MM.1S (cell line): ENCODE results near the gene DMAC2.

Experiments used
- DNase-seq: peaks from one replicate; pipeline ENCODE4 v3.0.0-alpha.2; 2015
- H2AFZ ChIP-seq: fragments of 300-600 bp; sonication (generic); 2 replicates; pipeline ENCODE4 v1.6.0; 2016; ENCODE audit warnings: antibody characterized with exemption, low read length
- H3F3A ChIP-seq: fragments of 300-600 bp; sonication (generic); 2 replicates; pipeline ENCODE4 v1.6.1; 2016; ENCODE audit warnings: mild to moderate bottlenecking, antibody characterized with exemption, low read length, moderate library complexity, mixed read lengths; ENCODE audit not compliant: insufficient read depth
- H3K27ac ChIP-seq: fragments of 300-600 bp; sonication (generic); 2 replicates; pipeline ENCODE4 v1.5.1; 2016; ENCODE audit warnings: mild to moderate bottlenecking, low read length
- H3K27me3 ChIP-seq: fragments of 300-600 bp; sonication (generic); replicated peaks from 2 replicates; pipeline ENCODE4 v1.6.0; 2016; ENCODE audit warnings: low read length; ENCODE audit not compliant: insufficient read depth
- H3K36me3 ChIP-seq: fragments of 300-600 bp; sonication (generic); replicated peaks from 2 replicates; pipeline ENCODE4 v1.6.1; 2016; ENCODE audit warnings: mild to moderate bottlenecking, low read length, mixed read lengths; ENCODE audit not compliant: insufficient read depth
- H3K4me1 ChIP-seq: fragments of 300-600 bp; sonication (generic); 2 replicates; pipeline ENCODE4 v1.6.1; 2016; ENCODE audit warnings: low read length, mixed read lengths
- H3K4me2 ChIP-seq: fragments of 300-600 bp; sonication (generic); 2 replicates; pipeline ENCODE4 v1.6.0; 2016; ENCODE audit warnings: low read depth, low read length
- H3K4me3 ChIP-seq: fragments of 300-600 bp; sonication (generic); 2 replicates; pipeline ENCODE4 v1.5.1; 2016; ENCODE audit warnings: low read length, mixed read lengths
- H3K79me2 ChIP-seq: fragments of 300-600 bp; sonication (generic); 2 replicates; pipeline ENCODE4 v1.6.1; 2016; ENCODE audit warnings: mixed run types, low read length, mixed read lengths
- H3K9ac ChIP-seq: fragments of 300-600 bp; sonication (generic); 2 replicates; pipeline ENCODE4 v1.6.1; 2016; ENCODE audit warnings: low read length, mixed read lengths
- H3K9me2 ChIP-seq: fragments of 300-600 bp; sonication (generic); replicated peaks from 2 replicates; pipeline ENCODE4 v1.6.1; 2016; ENCODE audit warnings: mild to moderate bottlenecking, low read length, mixed read lengths; ENCODE audit not compliant: insufficient read depth
- H3K9me3 ChIP-seq: fragments of 300-600 bp; sonication (generic); replicated peaks from 2 replicates; pipeline ENCODE4 v1.6.1; 2016; ENCODE audit warnings: mild to moderate bottlenecking, low read length, mixed read lengths; ENCODE audit not compliant: insufficient read depth
- H4K20me1 ChIP-seq: fragments of 300-600 bp; sonication (generic); 2 replicates; pipeline ENCODE4 v1.6.1; 2016; ENCODE audit warnings: mild to moderate bottlenecking, low read length, moderate library complexity, mixed read lengths; ENCODE audit not compliant: insufficient read depth
- EZH2 ChIP-seq: fragments of 300-600 bp; sonication (generic); optimal IDR thresholded peaks from 2 replicates; pipeline ENCODE3; 2017; ENCODE audit warnings: low read depth, mild to moderate bottlenecking, antibody characterized with exemption, low read length, mixed read lengths
- EZH2phosphoT487 ChIP-seq: fragments of 300-600 bp; sonication (generic); IDR thresholded peaks from 2 replicates; pipeline ENCODE4 v1.6.1; 2018; ENCODE audit warnings: antibody characterized with exemption, low read length
- TF ChIP-seq, protein P1 (sequence below): fragments of 300-600 bp; sonication (generic); IDR thresholded peaks from 2 replicates; pipeline ENCODE4 v1.5.1; 2016; ENCODE audit warnings: antibody characterized with exemption, low read length, mixed read lengths

Gene DMAC2

DNA sequence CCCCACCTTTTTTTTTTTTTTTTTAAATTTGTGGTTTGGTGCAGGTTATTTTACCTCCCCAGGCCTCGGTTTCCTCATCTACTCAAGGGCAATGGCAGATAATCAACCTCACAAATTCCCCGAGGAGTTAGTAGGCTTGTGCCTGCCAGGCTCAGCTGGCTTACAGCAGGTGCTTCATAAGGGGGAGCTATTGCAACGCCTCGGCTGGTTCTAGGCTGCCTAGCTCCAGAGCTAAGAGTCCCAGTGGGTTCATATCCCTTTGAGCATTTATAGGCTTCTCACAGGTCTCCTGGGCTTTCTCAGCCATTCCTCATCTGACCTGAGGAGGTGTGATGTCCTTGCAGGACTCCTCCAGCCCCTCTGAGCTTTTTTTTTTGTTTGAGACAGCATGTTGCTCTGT lies 31.5 kb downstream of the DMAC2 start:
- Histone ChIP-seq H3K4me2 (no peak overlapping the region), H3K27ac (no peak overlapping the region), H2AFZ (no peak overlapping the region), H3K36me3 (no peaks in the 10 kb centered on the region), H3K9me3 (no peaks in the 10 kb centered on the region), H3K79me2 (no peaks in the 10 kb centered on the region), H3F3A (no peaks in the 10 kb centered on the region), H3K4me1 (peaks cover 21% of the 10 kb centered on the region), H4K20me1 (no peaks in the 10 kb centered on the region), H3K27me3 (no peaks in the 10 kb centered on the region), H3K4me3 (no peak overlapping the region), H3K9me2 (no peaks in the 10 kb centered on the region), H3K9ac (no peak overlapping the region)
- DNase-seq, result no peak
- TF ChIP-seq EZH2phosphoT487, result no peak
- TF ChIP-seq, protein P1, sequence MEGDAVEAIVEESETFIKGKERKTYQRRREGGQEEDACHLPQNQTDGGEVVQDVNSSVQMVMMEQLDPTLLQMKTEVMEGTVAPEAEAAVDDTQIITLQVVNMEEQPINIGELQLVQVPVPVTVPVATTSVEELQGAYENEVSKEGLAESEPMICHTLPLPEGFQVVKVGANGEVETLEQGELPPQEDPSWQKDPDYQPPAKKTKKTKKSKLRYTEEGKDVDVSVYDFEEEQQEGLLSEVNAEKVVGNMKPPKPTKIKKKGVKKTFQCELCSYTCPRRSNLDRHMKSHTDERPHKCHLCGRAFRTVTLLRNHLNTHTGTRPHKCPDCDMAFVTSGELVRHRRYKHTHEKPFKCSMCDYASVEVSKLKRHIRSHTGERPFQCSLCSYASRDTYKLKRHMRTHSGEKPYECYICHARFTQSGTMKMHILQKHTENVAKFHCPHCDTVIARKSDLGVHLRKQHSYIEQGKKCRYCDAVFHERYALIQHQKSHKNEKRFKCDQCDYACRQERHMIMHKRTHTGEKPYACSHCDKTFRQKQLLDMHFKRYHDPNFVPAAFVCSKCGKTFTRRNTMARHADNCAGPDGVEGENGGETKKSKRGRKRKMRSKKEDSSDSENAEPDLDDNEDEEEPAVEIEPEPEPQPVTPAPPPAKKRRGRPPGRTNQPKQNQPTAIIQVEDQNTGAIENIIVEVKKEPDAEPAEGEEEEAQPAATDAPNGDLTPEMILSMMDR, result no peak
- TF ChIP-seq EZH2, result no peak

DNA sequence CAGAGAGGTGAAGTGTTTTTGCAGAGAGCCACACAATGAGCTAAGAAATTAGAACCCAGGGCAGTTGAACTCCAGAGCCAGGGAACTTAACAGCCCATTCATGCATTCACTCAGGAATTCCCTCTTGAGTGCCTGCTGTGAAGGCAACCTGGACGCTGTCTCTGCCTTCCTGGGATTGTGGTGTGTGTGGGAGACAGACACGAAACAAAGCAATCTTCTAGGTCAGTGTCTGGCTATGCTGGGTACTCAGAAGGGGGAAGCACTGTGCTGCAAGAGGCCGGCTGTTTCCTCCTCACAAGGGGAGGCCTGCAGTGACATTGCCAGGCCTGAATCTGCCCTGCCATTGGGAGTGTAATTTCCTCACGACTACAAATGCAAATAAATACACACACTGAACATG lies 32.4 kb downstream of the DMAC2 start:
- Histone ChIP-seq H3K9ac (no peak overlapping the region), H3K79me2 (no peaks in the 10 kb centered on the region), H2AFZ (no peak overlapping the region), H3K9me3 (no peaks in the 10 kb centered on the region), H3K4me1 (peaks cover 21% of the 10 kb centered on the region), H3K27ac (no peak overlapping the region), H3F3A (no peaks in the 10 kb centered on the region), H3K4me2 (no peak overlapping the region), H3K4me3 (no peak overlapping the region), H3K9me2 (no peaks in the 10 kb centered on the region), H4K20me1 (no peaks in the 10 kb centered on the region), H3K27me3 (no peaks in the 10 kb centered on the region), H3K36me3 (no peaks in the 10 kb centered on the region)
- no peak for DNase-seq
- TF ChIP-seq, protein P1, result no peak
- TF ChIP-seq EZH2phosphoT487, result no peak
- TF ChIP-seq EZH2, result no peak

- Histone ChIP-seq H3K4me1 (peaks cover 21% of the 10 kb centered on the region), H3K9ac (no peak overlapping the region), H3K4me3 (no peak overlapping the region), H3K79me2 (no peaks in the 10 kb centered on the region), H2AFZ (no peak overlapping the region), H3K36me3 (no peaks in the 10 kb centered on the region), H4K20me1 (no peaks in the 10 kb centered on the region), H3F3A (no peaks in the 10 kb centered on the region), H3K27me3 (no peaks in the 10 kb centered on the region), H3K9me3 (no peaks in the 10 kb centered on the region), H3K9me2 (no peaks in the 10 kb centered on the region), H3K27ac (no peak overlapping the region), H3K4me2 (no peak overlapping the region)
- DNase-seq, result no peak
- TF ChIP-seq EZH2 (no peak), EZH2phosphoT487 (no peak)
- TF ChIP-seq, protein P1, result no peak
Measured at GRCh38 chr19:41405776-41406175, 33.9 kb downstream of the DMAC2 start.
